Left forelimb (tissue), 1 donor: ENCODE results near the gene ZNF214.
"Not testable (repeated sequence)": the region's sequence is repeated elsewhere in the genome, so short reads cannot be mapped to it uniquely, and the experiment has no call there.

ENCODE experiments used
- DNase-seq: peaks from one replicate; pipeline ENCODE4 v3.0.0-alpha.2; 2018; ENCODE audit warnings: low spot score

Gene ZNF214

DNA sequence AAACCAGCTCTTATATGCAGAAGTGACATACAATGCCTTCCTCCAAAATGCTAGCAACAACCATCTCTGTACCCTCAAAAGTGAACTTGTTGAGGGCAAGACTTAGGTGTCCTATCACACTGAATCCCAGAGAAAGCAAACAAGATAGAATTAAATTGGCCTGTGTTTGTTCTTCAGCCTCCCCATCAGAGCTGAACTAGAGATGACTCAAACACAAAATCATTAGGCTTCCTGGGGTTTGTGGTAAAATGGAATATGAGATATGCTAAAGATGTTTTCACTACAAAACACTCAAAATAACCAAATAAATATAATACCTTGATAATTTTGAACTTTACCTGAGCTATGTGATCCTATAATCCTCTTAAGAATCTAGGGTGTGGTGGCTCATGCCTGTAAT is 31.6 kb downstream of the ZNF214 start:
- DNase-seq = no peak

DNA sequence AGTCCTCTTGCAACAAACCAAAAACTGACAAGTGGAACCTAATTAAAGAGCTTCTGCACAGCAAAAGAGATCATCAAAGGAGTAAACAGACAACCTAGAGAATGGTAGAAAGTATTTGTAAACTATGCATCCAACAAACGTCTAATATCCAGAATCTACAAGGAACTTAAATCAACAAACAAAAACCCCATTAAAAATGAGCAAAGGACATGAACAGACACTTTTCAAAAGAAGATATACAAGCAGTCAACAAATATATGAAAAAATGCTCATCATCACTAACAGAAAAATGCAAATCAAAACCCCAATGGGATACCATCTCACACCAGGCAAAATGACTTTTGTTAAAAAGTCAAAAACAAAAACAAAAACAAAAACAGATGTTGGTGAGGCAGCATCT is 33.7 kb downstream of the ZNF214 start:
- DNase-seq = no peak

DNA sequence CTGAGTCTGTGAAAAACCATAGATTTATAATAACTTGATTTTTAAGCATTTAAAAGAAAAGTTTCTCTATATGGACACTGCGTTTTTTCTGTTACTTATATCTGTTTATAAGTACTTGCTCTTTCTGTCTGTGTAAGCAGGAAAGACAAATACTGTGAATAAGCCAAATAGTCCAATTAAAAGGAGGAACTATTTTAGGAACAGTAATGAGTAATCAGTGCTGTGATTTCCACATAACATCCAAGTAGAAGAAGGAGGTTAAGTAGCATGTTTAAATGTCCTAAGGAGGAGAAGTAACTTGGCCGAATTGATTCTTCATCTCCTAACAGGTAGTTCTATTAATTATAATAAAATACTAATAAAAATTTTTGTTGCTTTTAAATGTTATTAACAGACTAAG is 40.8 kb downstream of the ZNF214 start:
- DNase-seq = no peak

DNA sequence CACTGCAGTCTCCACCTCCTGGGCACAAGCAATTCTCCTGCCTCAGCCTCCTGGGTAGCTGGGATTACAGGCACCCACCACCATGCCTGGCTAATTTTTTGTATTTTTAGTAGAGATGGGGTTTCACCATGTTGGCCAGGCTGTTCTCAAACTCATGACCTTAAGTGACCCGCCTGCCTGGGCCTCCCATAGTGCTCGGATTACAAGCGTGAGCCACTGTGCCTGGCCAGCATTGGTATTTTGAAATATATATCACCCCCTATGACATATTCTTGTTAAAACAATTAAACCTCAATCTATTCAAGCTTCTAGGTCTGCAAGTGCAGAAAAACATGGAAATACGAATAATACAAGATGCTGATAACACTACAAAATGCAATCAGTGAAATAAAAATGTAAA is 50.3 kb downstream of the ZNF214 start:
- DNase-seq = not testable (repeated sequence)

DNA sequence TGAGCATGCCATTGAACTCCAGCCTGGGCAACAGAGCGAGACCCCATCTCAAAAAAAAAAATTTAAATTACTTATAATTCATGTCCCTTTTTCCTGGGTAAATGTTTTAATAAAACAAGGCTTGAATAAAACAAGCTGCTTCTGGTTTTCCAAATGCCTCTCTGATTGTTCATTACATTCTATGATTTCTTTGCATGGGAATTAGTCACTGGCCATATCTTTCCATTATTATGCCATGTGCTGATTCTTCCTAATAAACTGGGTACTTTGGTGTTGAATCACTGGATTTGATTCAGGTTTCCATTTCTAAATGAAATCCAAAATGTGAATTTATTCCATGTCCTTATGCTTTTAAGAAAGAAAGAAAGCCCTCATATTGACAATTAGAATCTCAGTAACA is 51.3 kb downstream of the ZNF214 start:
- DNase-seq = no peak

DNA sequence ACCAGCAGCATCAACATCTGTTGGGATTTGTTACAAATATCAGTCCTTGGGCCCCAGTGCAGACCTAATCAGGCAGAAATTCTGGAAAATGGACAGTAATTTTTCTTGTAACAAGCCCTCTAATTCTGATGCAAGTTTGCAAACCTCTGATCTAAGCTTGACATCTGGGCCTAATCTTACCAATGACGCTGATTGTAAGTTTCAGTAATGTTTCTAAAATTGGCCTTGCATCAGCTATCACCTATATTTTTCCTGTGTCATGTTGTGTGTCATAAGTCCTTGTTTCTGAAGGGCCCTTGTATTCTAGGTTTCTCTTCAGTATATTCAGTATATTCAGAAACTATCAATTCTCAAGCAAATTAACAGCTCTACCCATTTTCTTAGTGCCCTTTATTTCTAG is 57.5 kb downstream of the ZNF214 start:
- DNase-seq = no peak

DNA sequence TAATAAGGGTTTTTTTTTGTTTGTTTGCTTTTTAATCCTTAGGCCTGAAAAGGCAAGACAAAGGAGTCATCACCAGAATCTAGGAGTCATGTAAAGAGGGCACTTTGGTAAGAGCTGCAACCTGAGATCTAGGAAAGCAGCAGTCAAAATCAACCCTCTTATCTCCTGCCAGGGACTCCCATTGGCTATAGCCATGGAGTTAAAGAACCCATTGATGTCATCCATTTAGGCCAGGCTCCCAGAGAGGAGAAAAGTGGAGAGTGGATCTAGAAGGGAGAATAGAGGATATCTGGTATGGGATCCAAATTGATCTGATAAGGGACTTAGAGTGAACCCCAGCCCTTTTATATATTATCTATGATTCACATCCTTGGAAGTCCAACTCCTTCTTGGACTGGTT is 58.0 kb downstream of the ZNF214 start:
- no peak for DNase-seq

DNA sequence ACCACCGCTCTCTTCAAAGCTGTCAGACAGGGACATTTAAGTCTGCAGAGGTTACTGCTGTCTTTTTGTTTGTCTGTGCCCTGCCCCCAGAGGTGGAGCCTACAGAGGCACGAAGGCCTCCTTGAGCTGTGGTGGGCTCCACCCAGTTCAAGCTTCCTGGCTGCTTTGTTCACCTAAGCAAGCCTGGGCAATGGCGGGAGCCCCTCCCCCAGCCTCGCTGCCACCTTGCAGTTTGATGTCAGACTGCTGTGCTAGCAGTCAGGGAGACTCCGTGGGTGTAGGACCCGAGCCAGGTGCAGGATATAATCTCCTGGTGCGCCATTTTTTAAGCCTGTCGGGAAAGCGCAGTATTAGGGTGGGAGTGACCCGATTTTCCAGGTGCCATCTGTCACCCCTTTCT is 65.9 kb downstream of the ZNF214 start:
- DNase-seq = not testable (repeated sequence)
